ENCODE measurements around the gene CCDC197. TPM values are rescaled to one million over a fixed set of nuclear protein-coding genes. Genes with fewer than 3 reads are reported as not detected.

The CCDC197 gene
- total RNA-seq, 2 experiments from 2014 or later, result not detected

- CTCF ChIA-PET, result interaction anchor here (1.4 kb wide), 1 partner anchor 48 kb away, joined by 7 read pairs; no protein-coding TSS in a partner anchor
- POLR2A ChIA-PET, result no interaction called here
Observed at GRCh38 chr14:93987376-93987775, 9.7 kb upstream of the CCDC197 start.

- ChIA-PET POLR2A (no interaction called here), CTCF (interaction anchor here (1.4 kb wide), 1 partner anchor 48 kb away, joined by 7 read pairs; no protein-coding TSS in a partner anchor)
Observed at GRCh38 chr14:93987815-93988476, 9.2 kb upstream of the CCDC197 start.

- POLR2A ChIA-PET, result no interaction called here
- CTCF ChIA-PET, result interaction anchor here (1.1 kb wide), 1 partner anchor 50 kb away, joined by 3 read pairs; no protein-coding TSS in a partner anchor
Observed at GRCh38 chr14:93989939-93990338, 7.2 kb upstream of the CCDC197 start.

GRCh38 chr14:93991212-93991611 is 5.9 kb upstream of the CCDC197 start:
- CTCF ChIA-PET, result interaction anchor here (0.7 to 2.9 kb wide), 3 partner anchors 12 to 51 kb away, joined by 4 to 16 read pairs (median 5); no protein-coding TSS in a partner anchor
- POLR2A ChIA-PET, result interaction anchor here (0.5 kb wide), 1 partner anchor 1269 kb away, joined by 3 read pairs; no protein-coding TSS in a partner anchor

GRCh38 chr14:93991649-93992048 is 5.5 kb upstream of the CCDC197 start:
- POLR2A ChIA-PET, result interaction anchor here (0.5 kb wide), 1 partner anchor 1268 kb away, joined by 3 read pairs; no protein-coding TSS in a partner anchor
- CTCF ChIA-PET, result interaction anchor here (0.7 to 2.9 kb wide), 3 partner anchors 10 to 52 kb away, joined by 3 to 16 read pairs (median 5); no protein-coding TSS in a partner anchor

- CTCF ChIA-PET, result interaction anchor here (0.8 to 2.9 kb wide), 2 partner anchors 54 to 55 kb away, joined by 3 to 16 read pairs; no protein-coding TSS in a partner anchor
- POLR2A ChIA-PET, result interaction anchor here (0.7 kb wide), 1 partner anchor 8 kb away, joined by 4 read pairs; no protein-coding TSS in a partner anchor
Observed at GRCh38 chr14:93993382-93993781, 3.7 kb upstream of the CCDC197 start.

- ChIA-PET POLR2A (interaction anchor here (0.8 kb wide), 1 partner anchor 35 kb away, joined by 3 read pairs; no protein-coding TSS in a partner anchor), CTCF (interaction anchor here (0.9 to 2.4 kb wide), 3 partner anchors 25 to 70 kb away, joined by 3 to 9 read pairs (median 8); no protein-coding TSS in a partner anchor)
Observed at GRCh38 chr14:93994919-93995682, 2.0 kb upstream of the CCDC197 start.

- ChIA-PET CTCF (interaction anchor here (0.8 to 2.4 kb wide), 4 partner anchors 9 to 56 kb away, joined by 3 to 9 read pairs (median 6); no protein-coding TSS in a partner anchor), POLR2A (no interaction called here)
Observed at GRCh38 chr14:93996130-93996695, 888 bp upstream of the CCDC197 start.

GRCh38 chr14:93997916-93998870 is 1.1 kb downstream of the CCDC197 start:
- ChIA-PET CTCF (interaction anchor here (1.1 to 5.1 kb wide), 2 partner anchors 22 to 60 kb away, joined by 3 to 103 read pairs; partner anchors contain the start of gene ASB2), POLR2A (no interaction called here)

- POLR2A ChIA-PET, result no interaction called here
- CTCF ChIA-PET, result interaction anchor here (1.1 to 5.1 kb wide), 4 partner anchors 23 to 68 kb away, joined by 3 to 103 read pairs (median 4); partner anchors contain the start of gene ASB2
Observed at GRCh38 chr14:93998871-93999403, 1.8 kb downstream of the CCDC197 start.

GRCh38 chr14:93999573-93999972 is 2.5 kb downstream of the CCDC197 start:
- ChIA-PET POLR2A (no interaction called here), CTCF (interaction anchor here (1.0 to 5.1 kb wide), 7 partner anchors 23 to 69 kb away, joined by 3 to 103 read pairs (median 3); partner anchors contain the start of gene ASB2)

- POLR2A ChIA-PET, result no interaction called here
- CTCF ChIA-PET, result interaction anchor here (1.0 to 5.1 kb wide), 9 partner anchors 21 to 70 kb away, joined by 3 to 103 read pairs (median 10); partner anchors contain the start of gene ASB2
Observed at GRCh38 chr14:94000267-94000666, 3.2 kb downstream of the CCDC197 start.

- POLR2A ChIA-PET, result interaction anchor here (0.8 to 1.2 kb wide), 2 partner anchors 8 to 61 kb away, joined by 3 to 4 read pairs; no protein-coding TSS in a partner anchor
- CTCF ChIA-PET, result interaction anchor here (0.7 to 5.1 kb wide), 15 partner anchors 9 to 136 kb away, joined by 3 to 103 read pairs (median 4); partner anchors contain the start of gene ASB2
Observed at GRCh38 chr14:94001016-94001415, 3.9 kb downstream of the CCDC197 start.

GRCh38 chr14:94001501-94002396 is 4.6 kb downstream of the CCDC197 start:
- ChIA-PET POLR2A (interaction anchor here (0.8 to 1.2 kb wide), 2 partner anchors 9 to 62 kb away, joined by 3 to 4 read pairs; no protein-coding TSS in a partner anchor), CTCF (interaction anchor here (0.7 to 5.1 kb wide), 16 partner anchors 9 to 135 kb away, joined by 3 to 103 read pairs (median 4); partner anchors contain the start of gene ASB2)

GRCh38 chr14:94003397-94003796 is 6.3 kb downstream of the CCDC197 start:
- CTCF ChIA-PET, result interaction anchor here (1.2 to 2.6 kb wide), 4 partner anchors 20 to 64 kb away, joined by 4 to 33 read pairs (median 4); no protein-coding TSS in a partner anchor
- POLR2A ChIA-PET, result no interaction called here

GRCh38 chr14:94004015-94004414 is 6.9 kb downstream of the CCDC197 start:
- ChIA-PET POLR2A (no interaction called here), CTCF (interaction anchor here (1.3 to 2.6 kb wide), 5 partner anchors 21 to 65 kb away, joined by 3 to 33 read pairs (median 4); no protein-coding TSS in a partner anchor)

Measured in activated CD8-positive, alpha-beta memory T cell treated with anti-CD3 and anti-CD28 coated beads for 36 hours (primary cell).